Measurements from ENCODE around the gene C1QTNF6. TPM values are rescaled to one million over a fixed set of nuclear protein-coding genes. Genes with fewer than 3 reads are reported as not detected.
"Not testable (repeated sequence)": the region's sequence is repeated elsewhere in the genome, so short reads cannot be mapped to it uniquely, and the experiment has no call there.

The C1QTNF6 gene
- total and polyA plus RNA-seq, 2 donors = 6.9 to 11.6 TPM

- WGBS = 73% methylated on average over 5 of the region's 5 CpGs
- Histone ChIP-seq H3K4me3 (ENCODE audit: low read depth, low read length) (no peak overlapping the region), H3K4me1 (ENCODE audit: insufficient read depth) (no peaks in the 10 kb centered on the region), H3K36me3 (ENCODE audit: insufficient read depth) (no peaks in the 10 kb centered on the region), H3K27ac (ENCODE audit: low read depth) (no peak overlapping the region)
- no peak for DNase-seq (ENCODE audit: extremely low spot score)
Measured at GRCh38 chr22:37177221-37177620, 10.8 kb downstream of the C1QTNF6 start.

DNA sequence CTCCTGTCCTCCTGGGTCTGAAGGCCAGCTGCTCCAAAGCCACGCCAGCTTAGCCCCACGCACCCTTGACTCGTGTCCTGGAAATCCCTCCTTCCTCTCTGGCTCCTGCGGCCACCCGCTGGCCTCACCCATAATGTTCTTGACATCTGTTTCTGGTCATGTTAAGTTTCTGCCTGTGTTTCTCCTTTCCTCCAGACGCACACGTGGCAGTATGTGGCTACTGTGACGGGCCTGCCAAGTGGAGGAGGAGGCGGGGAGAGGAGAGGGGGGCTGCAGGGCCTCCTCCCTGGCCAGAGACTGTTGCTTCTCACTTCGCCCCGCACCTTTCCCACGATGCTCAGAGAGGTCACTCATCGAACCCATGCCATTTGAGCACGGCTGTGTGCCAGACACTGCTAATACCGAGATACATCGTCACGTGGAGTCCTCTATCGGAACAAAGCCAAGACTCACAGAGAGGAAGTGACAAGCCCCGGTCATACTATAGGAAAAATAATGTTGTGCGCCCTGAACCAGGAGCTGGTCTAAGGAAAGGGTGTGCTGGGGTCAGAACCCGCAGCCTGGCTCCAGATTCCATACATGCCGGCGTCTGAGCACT lies 11.5 kb downstream of the C1QTNF6 start:
- Histone ChIP-seq H3K27ac (ENCODE audit: low read depth) (no peak overlapping the region), H3K4me3 (ENCODE audit: low read depth, low read length) (no peak overlapping the region), H3K36me3 (ENCODE audit: insufficient read depth) (no peaks in the 10 kb centered on the region), H3K4me1 (ENCODE audit: insufficient read depth) (no peaks in the 10 kb centered on the region)
- 14% methylated on average over 23 of the region's 23 CpGs for WGBS
- peak; percentile 62 for DNase-seq (ENCODE audit: extremely low spot score)

GRCh38 chr22:37175414-37176281 lies 12.4 kb downstream of the C1QTNF6 start:
- 66% methylated on average over 18 of the region's 18 CpGs for WGBS
- no peak overlapping the region for H3K27ac ChIP-seq (ENCODE audit: low read depth)
- no peaks in the 10 kb centered on the region for H3K4me1 ChIP-seq (ENCODE audit: insufficient read depth)
- H3K4me3 ChIP-seq (ENCODE audit: low read depth, low read length) = no peak overlapping the region
- no peaks in the 10 kb centered on the region for H3K36me3 ChIP-seq (ENCODE audit: insufficient read depth)
- no peak for DNase-seq (ENCODE audit: extremely low spot score)

DNA sequence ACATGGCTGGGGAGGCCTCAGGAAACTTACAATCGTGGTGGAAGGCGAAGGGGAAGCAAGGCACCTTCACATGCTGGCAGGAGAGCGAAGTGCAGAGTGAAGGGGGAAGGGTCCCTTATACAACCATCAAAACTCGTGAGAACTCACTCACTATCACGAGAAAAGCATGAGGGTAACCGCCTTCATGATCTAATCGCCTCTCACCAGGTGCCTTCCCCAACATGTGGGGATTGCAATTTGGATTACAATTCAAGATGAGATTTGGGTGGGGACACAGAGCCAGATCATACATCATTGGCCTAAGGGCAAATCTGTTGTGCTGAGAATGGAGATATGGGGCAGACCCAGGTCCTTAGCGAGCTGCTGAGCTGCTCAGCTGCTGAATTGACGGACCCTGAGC lies 13.1 kb downstream of the C1QTNF6 start:
- 91% methylated on average over 9 of the region's 9 CpGs for WGBS
- H3K36me3 ChIP-seq (ENCODE audit: insufficient read depth) = no peaks in the 10 kb centered on the region
- no peak for DNase-seq (ENCODE audit: extremely low spot score)
- no peak overlapping the region for H3K4me3 ChIP-seq (ENCODE audit: low read depth, low read length)
- H3K27ac ChIP-seq (ENCODE audit: low read depth) = no peak overlapping the region
- no peaks in the 10 kb centered on the region for H3K4me1 ChIP-seq (ENCODE audit: insufficient read depth)

GRCh38 chr22:37173709-37174108 lies 14.3 kb downstream of the C1QTNF6 start:
- 65% methylated on average over 6 of the region's 6 CpGs for WGBS
- Histone ChIP-seq H3K27ac (ENCODE audit: low read depth) (no peak overlapping the region), H3K4me1 (ENCODE audit: insufficient read depth) (no peaks in the 10 kb centered on the region), H3K36me3 (ENCODE audit: insufficient read depth) (no peaks in the 10 kb centered on the region), H3K4me3 (ENCODE audit: low read depth, low read length) (no peak overlapping the region)
- no peak for DNase-seq (ENCODE audit: extremely low spot score)

GRCh38 chr22:37172266-37173245 lies 15.5 kb downstream of the C1QTNF6 start:
- Histone ChIP-seq H3K36me3 (ENCODE audit: insufficient read depth) (no peaks in the 10 kb centered on the region), H3K27ac (ENCODE audit: low read depth) (no peak overlapping the region), H3K4me3 (ENCODE audit: low read depth, low read length) (no peak overlapping the region), H3K4me1 (ENCODE audit: insufficient read depth) (no peaks in the 10 kb centered on the region)
- 87% methylated on average over 14 of the region's 14 CpGs for WGBS
- DNase-seq (ENCODE audit: extremely low spot score) = no peak

GRCh38 chr22:37171662-37172061 lies 16.4 kb downstream of the C1QTNF6 start:
- no peak for DNase-seq (ENCODE audit: extremely low spot score)
- H3K27ac ChIP-seq (ENCODE audit: low read depth) = no peak overlapping the region
- H3K4me3 ChIP-seq (ENCODE audit: low read depth, low read length) = no peak overlapping the region
- WGBS = 74% methylated on average over 5 of the region's 5 CpGs
- no peaks in the 10 kb centered on the region for H3K4me1 ChIP-seq (ENCODE audit: insufficient read depth)
- no peaks in the 10 kb centered on the region for H3K36me3 ChIP-seq (ENCODE audit: insufficient read depth)

DNA sequence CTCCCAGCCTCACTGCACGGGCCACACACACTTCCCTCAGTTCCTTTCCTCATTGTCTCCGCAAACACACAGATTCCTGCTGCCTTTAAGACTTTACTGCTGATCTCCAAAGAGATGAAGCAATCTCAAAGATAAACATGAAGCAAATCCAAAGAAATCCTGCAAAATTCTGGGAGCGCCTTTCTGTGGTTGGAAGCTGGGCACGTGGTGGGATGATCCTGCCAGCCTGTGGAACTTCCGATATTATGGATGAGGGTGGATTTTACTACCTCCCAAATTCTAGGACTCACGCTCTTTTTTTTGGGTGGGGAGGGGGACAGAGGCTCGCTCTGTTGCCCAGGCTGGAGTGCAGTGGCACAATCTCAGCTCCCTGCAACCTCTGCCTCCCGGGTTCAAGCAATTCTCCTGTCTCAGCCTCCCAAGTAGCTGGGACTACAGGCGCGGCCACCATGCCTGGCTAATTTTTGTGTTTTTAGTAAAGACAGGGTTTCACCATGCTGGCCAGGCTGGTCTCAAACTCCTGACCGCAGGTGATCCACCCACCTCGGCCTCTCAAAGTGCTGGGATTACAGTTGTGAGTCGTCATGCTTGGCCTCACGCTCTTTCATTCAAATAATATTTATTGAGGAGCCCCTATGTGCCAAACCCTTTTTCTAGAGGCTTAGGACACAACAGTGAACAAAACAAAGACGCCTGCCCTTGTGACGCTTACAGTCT lies 17.2 kb downstream of the C1QTNF6 start:
- not testable (repeated sequence) for DNase-seq (ENCODE audit: extremely low spot score); H3K4me3 ChIP-seq (ENCODE audit: low read depth, low read length); H3K27ac ChIP-seq (ENCODE audit: low read depth); H3K4me1 ChIP-seq (ENCODE audit: insufficient read depth); H3K36me3 ChIP-seq (ENCODE audit: insufficient read depth)
- 69% methylated on average over 16 of the region's 16 CpGs for WGBS

GRCh38 chr22:37169947-37170688 lies 17.9 kb downstream of the C1QTNF6 start:
- no peak overlapping the region for H3K27ac ChIP-seq (ENCODE audit: low read depth)
- 72% methylated on average over 10 of the region's 10 CpGs for WGBS
- DNase-seq (ENCODE audit: extremely low spot score) = no peak
- no peaks in the 10 kb centered on the region for H3K4me1 ChIP-seq (ENCODE audit: insufficient read depth)
- no peaks in the 10 kb centered on the region for H3K36me3 ChIP-seq (ENCODE audit: insufficient read depth)
- H3K4me3 ChIP-seq (ENCODE audit: low read depth, low read length) = no peak overlapping the region

DNA sequence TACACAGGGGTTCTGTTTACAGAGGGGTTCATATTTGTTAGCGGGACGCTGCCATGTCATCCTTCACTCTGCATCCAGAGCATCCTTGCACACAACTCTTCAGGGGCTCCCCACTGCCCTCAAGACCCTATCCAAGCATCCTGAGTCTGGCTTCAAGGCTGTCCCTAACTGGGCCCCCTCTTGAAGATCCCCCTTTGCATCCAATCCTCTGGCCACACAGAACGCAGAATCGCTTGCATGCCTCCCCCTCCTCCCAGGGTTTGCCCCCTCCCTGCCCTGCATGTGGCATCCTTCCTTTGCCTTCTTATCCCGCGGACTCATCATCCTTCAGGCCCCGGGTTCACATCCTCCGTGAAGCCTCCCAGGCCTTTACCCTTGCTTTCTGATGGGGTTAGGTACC lies 18.6 kb downstream of the C1QTNF6 start:
- Histone ChIP-seq H3K4me3 (ENCODE audit: low read depth, low read length) (no peak overlapping the region), H3K36me3 (ENCODE audit: insufficient read depth) (no peaks in the 10 kb centered on the region), H3K4me1 (ENCODE audit: insufficient read depth) (no peaks in the 10 kb centered on the region), H3K27ac (ENCODE audit: low read depth) (no peak overlapping the region)
- no peak for DNase-seq (ENCODE audit: extremely low spot score)
- WGBS = 86% methylated on average over 8 of the region's 8 CpGs

DNA sequence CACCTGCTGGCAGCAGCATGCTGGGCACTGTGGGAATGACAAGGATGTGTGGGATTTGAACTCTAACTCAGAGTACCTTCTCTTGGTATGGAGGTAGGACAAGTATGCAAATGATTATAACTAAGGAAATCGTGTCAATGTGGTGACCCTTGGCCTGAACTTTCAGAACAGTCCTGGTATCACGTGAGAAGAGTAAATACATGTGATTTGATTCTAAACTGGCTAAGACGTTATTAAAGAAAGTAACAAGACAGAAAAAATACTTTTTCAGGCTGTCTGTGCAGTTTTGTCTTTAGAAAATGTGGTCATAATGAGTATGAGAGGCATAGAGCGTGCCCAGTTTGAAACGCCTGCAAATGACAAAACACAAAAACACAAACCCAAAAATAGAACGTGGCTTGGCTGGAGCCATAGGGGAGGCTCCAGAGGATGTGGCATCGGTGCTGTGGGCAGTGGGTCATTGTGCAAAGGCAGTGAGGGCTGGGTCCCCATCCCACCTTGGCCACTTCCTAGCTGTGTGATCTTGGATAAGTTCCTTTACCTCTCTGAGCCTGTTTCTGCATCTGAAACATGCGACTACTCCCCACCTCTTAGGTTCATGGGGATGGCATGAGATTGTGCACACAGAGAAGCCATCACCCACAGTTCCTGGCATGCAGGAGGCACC lies 19.9 kb downstream of the C1QTNF6 start:
- Histone ChIP-seq H3K27ac (ENCODE audit: low read depth) (no peak overlapping the region), H3K4me1 (ENCODE audit: insufficient read depth) (no peaks in the 10 kb centered on the region), H3K4me3 (ENCODE audit: low read depth, low read length) (no peak overlapping the region), H3K36me3 (ENCODE audit: insufficient read depth) (no peaks in the 10 kb centered on the region)
- DNase-seq (ENCODE audit: extremely low spot score) = no peak
- WGBS = 60% methylated on average over 8 of the region's 8 CpGs

Data from urinary bladder (tissue), 4 donors.